Left ventricle myocardium inferior (tissue), 1 donor: ENCODE results near the gene PPP1R17. TPM values are rescaled to one million over a fixed set of nuclear protein-coding genes. Genes with fewer than 3 reads are reported as not detected.

Source experiments
- DNase-seq: peaks from one replicate; pipeline ENCODE4 v3.0.0-alpha.2; 2020
- H3K27ac ChIP-seq: fragments of 200-600 bp; replicated peaks from 2 replicates; pipeline ENCODE4 v1.8.0; 2021
- H3K27me3 ChIP-seq: fragments of 200-600 bp; 2 replicates; pipeline ENCODE4 v1.8.0; 2021; ENCODE audit warnings: low read depth
- H3K36me3 ChIP-seq: fragments of 200-600 bp; 2 replicates; pipeline ENCODE4 v1.8.0; 2021
- H3K4me1 ChIP-seq: fragments of 200-600 bp; 2 replicates; pipeline ENCODE4 v1.8.0; 2021
- H3K4me3 ChIP-seq: fragments of 200-600 bp; 2 replicates; pipeline ENCODE4 v1.8.0; 2021; ENCODE audit warnings: mild to moderate bottlenecking, moderate library complexity
- H3K9me3 ChIP-seq: fragments of 200-600 bp; replicated peaks from 2 replicates; pipeline ENCODE4 v1.8.0; 2021
- intact Hi-C: fragments of 100-400 bp; cut with micrococcal nuclease; formaldehyde crosslinking; loops from one replicate; pipeline ENCODE4 v1.11.0; 2022
- total RNA-seq: library from RNA; stranded (reverse); fragmentation: NEBNext Ultra II Directional; extraction: Animal tissue kit (Norgen Biotek cat#: 25700); gene quantifications from one replicate; pipeline ENCODE4 v1.2.1, GENCODE V29; 2021
- TF ChIP-seq, protein P1 (sequence below): fragments of 200-600 bp; IDR thresholded peaks from 2 replicates; pipeline ENCODE4 v1.8.0; 2021; ENCODE audit warnings: antibody characterized with exemption, mild to moderate bottlenecking, borderline replicate concordance
- donor health status: DM: no; HTN: yes; CAD: no; lungs with severe emphysema.

PPP1R17 gene
- total RNA-seq, 1 donor from 2014 or later, result not detected

DNA sequence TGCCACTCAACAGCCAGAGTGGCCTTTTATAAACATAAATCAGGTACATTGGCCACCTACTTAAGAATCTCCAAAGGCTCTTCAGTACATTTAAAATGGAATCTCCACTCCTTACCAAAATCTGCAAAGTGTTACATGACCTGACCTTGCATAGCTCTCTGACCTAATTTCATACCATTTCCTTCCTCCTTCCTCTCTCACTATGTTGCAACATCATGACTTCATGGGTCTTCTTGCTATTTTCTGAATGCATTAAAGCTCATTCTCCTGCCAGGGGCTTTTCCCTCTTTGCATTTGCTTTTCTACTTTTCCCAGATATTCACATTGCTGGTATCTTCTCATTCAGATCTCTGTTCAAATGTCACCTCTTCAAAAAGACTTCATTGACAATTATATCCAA, 22.1 kb upstream of the PPP1R17 start:
- H3K27ac ChIP-seq, result no peak overlapping the region
- H3K4me1 ChIP-seq, result no peaks in the 10 kb centered on the region
- no peak for DNase-seq
- intact Hi-C loops, result no loop called here
- no peaks in the 10 kb centered on the region for H3K27me3 ChIP-seq
- no peaks in the 10 kb centered on the region for H3K36me3 ChIP-seq
- H3K9me3 ChIP-seq, result no peaks in the 10 kb centered on the region
- H3K4me3 ChIP-seq, result no peak overlapping the region
- TF ChIP-seq, protein P1, sequence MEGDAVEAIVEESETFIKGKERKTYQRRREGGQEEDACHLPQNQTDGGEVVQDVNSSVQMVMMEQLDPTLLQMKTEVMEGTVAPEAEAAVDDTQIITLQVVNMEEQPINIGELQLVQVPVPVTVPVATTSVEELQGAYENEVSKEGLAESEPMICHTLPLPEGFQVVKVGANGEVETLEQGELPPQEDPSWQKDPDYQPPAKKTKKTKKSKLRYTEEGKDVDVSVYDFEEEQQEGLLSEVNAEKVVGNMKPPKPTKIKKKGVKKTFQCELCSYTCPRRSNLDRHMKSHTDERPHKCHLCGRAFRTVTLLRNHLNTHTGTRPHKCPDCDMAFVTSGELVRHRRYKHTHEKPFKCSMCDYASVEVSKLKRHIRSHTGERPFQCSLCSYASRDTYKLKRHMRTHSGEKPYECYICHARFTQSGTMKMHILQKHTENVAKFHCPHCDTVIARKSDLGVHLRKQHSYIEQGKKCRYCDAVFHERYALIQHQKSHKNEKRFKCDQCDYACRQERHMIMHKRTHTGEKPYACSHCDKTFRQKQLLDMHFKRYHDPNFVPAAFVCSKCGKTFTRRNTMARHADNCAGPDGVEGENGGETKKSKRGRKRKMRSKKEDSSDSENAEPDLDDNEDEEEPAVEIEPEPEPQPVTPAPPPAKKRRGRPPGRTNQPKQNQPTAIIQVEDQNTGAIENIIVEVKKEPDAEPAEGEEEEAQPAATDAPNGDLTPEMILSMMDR, result no peak

DNA sequence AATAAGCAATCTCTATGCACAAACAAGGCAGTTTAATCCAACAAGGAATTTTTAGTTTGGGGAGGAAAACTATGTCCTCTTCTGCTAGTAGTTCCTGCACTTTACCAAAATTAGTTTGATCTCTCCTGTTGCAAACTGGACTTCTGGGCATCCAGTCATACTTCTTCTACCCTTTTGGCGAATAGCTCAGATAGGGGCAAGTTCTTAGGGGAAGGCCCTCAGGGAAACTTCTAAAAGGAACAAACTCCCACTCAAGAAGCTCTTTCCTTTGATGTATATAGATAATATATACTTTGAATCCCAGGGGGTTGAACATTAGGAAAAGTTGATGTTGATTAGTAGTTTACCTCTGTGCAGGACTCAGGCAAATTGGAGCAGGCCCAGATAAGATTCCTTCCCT, 21.5 kb upstream of the PPP1R17 start:
- no peak for DNase-seq
- Histone ChIP-seq H3K9me3 (no peaks in the 10 kb centered on the region), H3K36me3 (no peaks in the 10 kb centered on the region), H3K27ac (no peak overlapping the region), H3K4me3 (no peak overlapping the region), H3K27me3 (no peaks in the 10 kb centered on the region), H3K4me1 (no peaks in the 10 kb centered on the region)
- intact Hi-C loops, result no loop called here
- TF ChIP-seq, protein P1, result no peak

DNA sequence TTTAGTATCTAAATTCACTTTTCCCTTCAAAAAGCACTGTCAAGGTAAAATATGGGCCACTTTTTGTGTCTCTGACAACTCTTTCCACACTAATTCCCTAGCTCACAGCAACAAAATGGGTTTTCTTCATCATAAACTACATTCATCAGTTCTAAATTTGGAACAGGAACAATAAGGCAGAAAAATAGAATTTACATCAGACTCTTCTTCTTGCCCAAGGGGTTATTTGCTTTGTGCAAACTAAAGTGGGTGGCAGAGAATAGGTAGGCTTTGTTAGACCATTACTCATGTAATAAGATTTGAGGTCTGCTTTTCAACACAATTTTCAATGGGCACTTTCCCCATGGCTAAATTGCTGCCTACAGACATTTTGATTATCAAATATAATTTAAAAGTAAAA, 17.6 kb upstream of the PPP1R17 start:
- Histone ChIP-seq H3K4me1 (no peaks in the 10 kb centered on the region), H3K9me3 (no peaks in the 10 kb centered on the region), H3K27ac (no peak overlapping the region), H3K36me3 (no peaks in the 10 kb centered on the region), H3K27me3 (no peaks in the 10 kb centered on the region), H3K4me3 (no peak overlapping the region)
- no peak for DNase-seq
- TF ChIP-seq, protein P1, result no peak
- intact Hi-C loops, result no loop called here

DNA sequence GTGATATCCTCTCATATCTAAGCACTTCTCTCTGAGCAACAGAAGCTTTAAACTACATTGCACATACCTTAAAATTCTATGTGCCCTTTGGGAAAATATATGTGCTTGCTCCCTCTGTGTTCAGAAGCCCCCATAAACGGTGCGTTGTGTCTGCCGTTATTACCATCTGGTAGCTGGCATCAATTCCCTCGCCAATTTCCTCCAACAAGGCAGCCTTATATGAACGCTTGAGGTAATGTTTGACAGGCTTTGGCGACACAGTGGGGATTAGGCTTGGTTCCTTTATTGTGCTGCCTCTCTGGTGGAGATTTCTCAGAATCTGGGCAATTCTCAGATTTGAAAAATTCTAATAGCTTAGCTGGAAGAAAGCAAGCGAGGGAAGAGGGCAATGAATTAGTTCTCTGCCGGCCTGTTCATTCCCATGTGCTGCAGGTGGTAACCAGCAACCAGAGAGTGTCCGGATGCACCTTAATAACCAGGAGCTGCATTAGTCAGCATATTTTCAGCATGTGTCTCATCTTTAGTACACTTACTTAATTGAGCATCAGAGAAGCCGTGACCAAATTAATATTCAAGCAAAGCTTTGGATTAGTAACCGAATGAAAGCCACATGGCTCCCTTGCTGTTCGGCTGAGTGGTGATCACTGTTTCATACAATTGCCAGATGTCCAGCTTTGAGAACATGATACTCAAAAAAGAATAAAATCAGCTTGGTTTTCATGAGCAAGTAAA, 7.3 kb upstream of the PPP1R17 start:
- TF ChIP-seq, protein P1, result no peak
- Histone ChIP-seq H3K4me1 (no peaks in the 10 kb centered on the region), H3K27me3 (no peaks in the 10 kb centered on the region), H3K36me3 (no peaks in the 10 kb centered on the region), H3K27ac (no peak overlapping the region), H3K4me3 (no peak overlapping the region), H3K9me3 (no peaks in the 10 kb centered on the region)
- intact Hi-C loops, result no loop called here
- DNase-seq, result no peak

DNA sequence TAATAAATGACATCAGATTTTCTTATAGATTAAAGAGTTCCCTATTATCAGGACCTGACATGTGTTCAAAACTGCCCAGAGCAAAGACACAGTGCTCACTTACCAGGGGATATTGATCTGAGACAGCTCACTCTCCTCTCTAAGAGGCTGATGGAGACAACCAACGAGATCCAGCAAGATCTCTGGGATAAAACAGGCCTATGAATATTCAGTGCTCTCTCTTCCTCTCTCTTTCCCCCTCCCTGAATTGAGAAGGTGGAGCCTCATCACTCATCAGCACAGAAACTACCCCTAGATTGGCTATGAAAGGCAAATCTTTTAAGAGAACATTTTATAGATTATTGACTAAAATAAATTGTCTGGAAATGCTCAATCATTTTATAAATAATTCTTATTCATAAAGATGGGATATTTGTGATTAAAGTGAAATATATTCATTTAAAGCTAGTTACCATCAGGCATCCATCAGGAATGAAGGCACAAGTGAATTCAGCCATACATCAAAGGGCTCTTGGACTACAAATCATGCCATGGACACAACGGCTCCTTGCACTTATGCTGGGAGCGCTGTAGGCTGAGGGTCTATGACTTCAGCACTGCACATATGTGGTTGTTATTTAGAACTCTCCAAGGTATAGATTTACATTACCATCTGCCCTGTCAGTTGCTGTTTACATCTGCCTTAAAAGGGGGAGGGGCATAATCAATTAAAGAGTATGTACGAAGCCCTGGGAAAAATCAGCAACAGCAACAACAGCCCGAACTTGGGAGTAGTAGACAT, 3.4 kb upstream of the PPP1R17 start:
- DNase-seq, result no peak
- Histone ChIP-seq H3K36me3 (no peaks in the 10 kb centered on the region), H3K27me3 (no peaks in the 10 kb centered on the region), H3K4me3 (no peak overlapping the region), H3K27ac (no peak overlapping the region), H3K9me3 (no peaks in the 10 kb centered on the region), H3K4me1 (no peaks in the 10 kb centered on the region)
- TF ChIP-seq, protein P1, result no peak
- intact Hi-C loops, result no loop called here
